Measurements from ENCODE around the gene ARHGAP33.

ARHGAP33 gene

GRCh38 chr19:35745328-35746086 lies 29.9 kb upstream of the ARHGAP33 start, which contains the start of the genes PSENEN and U2AF1L4:
TSS of gene PSENEN (plus strand) at chr19:35745651. CDS start at chr19:35745931, 280 bp downstream.
TSS of gene U2AF1L4 (minus strand) at chr19:35745418. CDS start at chr19:35745391, 27 bp downstream.
- DNase-seq, result peak; percentile 97
- Mint-ChIP-seq H3K27ac (peak within 1 kb of the TSS; percentile 99), H3K4me1 (peaks cover 73% of the 10 kb centered on the region), H3K27me3 (no peaks in the 10 kb centered on the region), H3K4me3 (peak within 1 kb of the TSS; percentile 100), H3K36me3 (peaks cover 25% of the 10 kb centered on the region), H3K9me3 (no peaks in the 10 kb centered on the region)
- CTCF ChIA-PET, result interaction anchor here (1.2 to 1.7 kb wide), 3 partner anchors 27 to 51 kb away, joined by 3 to 7 read pairs (median 4); no protein-coding TSS in a partner anchor

DNA sequence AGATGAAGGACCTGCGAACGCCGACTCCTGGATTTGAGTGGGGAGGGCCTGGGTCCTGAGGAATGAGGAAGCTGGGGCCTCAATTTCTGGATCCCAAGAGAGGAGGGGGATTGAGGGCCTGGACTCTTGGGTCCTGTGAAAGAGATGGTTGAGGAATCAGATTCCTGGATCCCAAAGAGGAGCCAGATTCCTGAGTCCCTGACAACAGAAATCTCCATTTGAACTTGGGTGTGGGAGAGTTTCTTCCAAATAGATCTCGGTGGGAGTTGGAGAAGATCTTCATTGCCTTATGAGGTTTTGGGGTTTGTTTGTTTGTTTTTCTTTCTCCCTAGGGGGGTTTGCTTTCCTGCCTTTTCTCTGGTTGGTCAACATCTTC lies 29.3 kb upstream of the ARHGAP33 start:
- peaks cover 68% of the 10 kb centered on the region for H3K4me1 Mint-ChIP-seq
- H3K27ac Mint-ChIP-seq, result peak overlapping the region; percentile 99
- DNase-seq, result no peak
- CTCF ChIA-PET, result interaction anchor here (1.2 kb wide), 1 partner anchor 51 kb away, joined by 4 read pairs; no protein-coding TSS in a partner anchor
- peaks cover 25% of the 10 kb centered on the region for H3K36me3 Mint-ChIP-seq
- H3K4me3 Mint-ChIP-seq, result peak overlapping the region; percentile 100
- no peaks in the 10 kb centered on the region for H3K9me3 Mint-ChIP-seq
- no peaks in the 10 kb centered on the region for H3K27me3 Mint-ChIP-seq

- H3K9me3 Mint-ChIP-seq, result no peaks in the 10 kb centered on the region
- peak overlapping the region; percentile 99 for H3K27ac Mint-ChIP-seq
- CTCF ChIA-PET, result interaction anchor here (1.2 kb wide), 1 partner anchor 52 kb away, joined by 4 read pairs; no protein-coding TSS in a partner anchor
- no peaks in the 10 kb centered on the region for H3K27me3 Mint-ChIP-seq
- no peak for DNase-seq
- H3K4me1 Mint-ChIP-seq, result peaks cover 68% of the 10 kb centered on the region
- H3K4me3 Mint-ChIP-seq, result peak overlapping the region; percentile 100
- peaks cover 25% of the 10 kb centered on the region for H3K36me3 Mint-ChIP-seq
Observed at GRCh38 chr19:35746531-35746930, 28.8 kb upstream of the ARHGAP33 start.

DNA sequence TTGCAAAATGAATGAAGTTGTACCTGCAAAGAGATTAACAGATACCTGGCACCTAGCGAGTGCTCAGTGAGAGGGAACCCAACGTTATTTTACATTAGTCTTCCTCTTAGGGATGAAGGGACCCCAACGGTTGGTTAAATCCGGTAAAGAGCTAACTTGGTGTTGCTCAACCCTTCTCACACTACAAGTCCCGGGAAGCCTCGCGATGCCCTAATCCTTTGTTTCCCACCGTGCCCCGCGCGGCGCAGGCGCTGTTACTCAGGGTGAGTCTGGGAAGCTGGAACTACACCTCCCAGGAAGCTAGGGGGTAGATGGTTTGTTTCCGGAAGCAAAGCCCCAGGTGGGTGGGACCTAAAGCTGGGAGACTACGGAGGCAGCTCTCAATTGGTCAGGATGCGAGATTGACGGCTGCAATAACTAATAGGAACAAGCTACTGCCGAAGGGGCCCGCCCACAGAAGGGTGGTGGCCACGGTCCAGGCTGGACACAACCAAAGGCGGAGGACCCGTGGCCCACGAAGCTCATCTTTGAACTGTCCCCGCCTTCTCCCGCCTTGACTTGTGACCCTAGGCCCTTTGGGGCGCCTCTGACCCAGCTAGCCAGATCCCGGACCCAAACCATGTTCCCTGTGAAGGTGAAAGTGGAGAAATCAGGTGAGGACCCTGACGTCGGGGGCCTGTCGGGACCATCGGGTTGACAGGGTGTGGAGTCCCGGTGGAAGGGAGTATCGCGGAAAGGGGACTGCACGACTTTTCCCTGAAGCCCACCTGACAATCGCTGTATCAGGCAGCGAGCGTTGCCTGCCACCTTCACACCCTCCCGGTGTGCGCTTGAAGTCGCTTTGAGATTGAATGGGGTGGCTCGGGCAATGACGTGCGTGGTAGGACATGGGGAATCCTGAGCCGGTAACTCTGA lies 27.0 kb upstream of the ARHGAP33 start, which contains the start of gene LIN37:
TSS of gene LIN37 (plus strand) at position 471 of the 915 bp plus-strand sequence. CDS start at position 620, 149 bp downstream.
- CTCF ChIA-PET, result interaction anchor here (0.6 to 1.4 kb wide), 5 partner anchors 11 to 160 kb away, joined by 3 to 8 read pairs (median 5); no protein-coding TSS in a partner anchor
- peaks cover 54% of the 10 kb centered on the region for H3K4me1 Mint-ChIP-seq
- peak within 1 kb of the TSS; percentile 95 for H3K4me3 Mint-ChIP-seq
- peak; percentile 99 for DNase-seq
- H3K36me3 Mint-ChIP-seq, result peaks cover 21% of the 10 kb centered on the region
- H3K27me3 Mint-ChIP-seq, result no peaks in the 10 kb centered on the region
- peak within 1 kb of the TSS; percentile 95 for H3K27ac Mint-ChIP-seq
- no peaks in the 10 kb centered on the region for H3K9me3 Mint-ChIP-seq

- H3K36me3 Mint-ChIP-seq, result peaks cover 21% of the 10 kb centered on the region
- CTCF ChIA-PET, result interaction anchor here (1.0 kb wide), 1 partner anchor 15 kb away, joined by 3 read pairs; no protein-coding TSS in a partner anchor
Observed at GRCh38 chr19:35750167-35750566, 25.2 kb upstream of the ARHGAP33 start.

GRCh38 chr19:35751839-35752745 lies 23.3 kb upstream of the ARHGAP33 start:
- Mint-ChIP-seq H3K36me3 (peaks cover 16% of the 10 kb centered on the region), H3K9me3 (no peaks in the 10 kb centered on the region), H3K27ac (no peak overlapping the region), H3K4me1 (peaks cover 42% of the 10 kb centered on the region), H3K27me3 (peaks cover 6% of the 10 kb centered on the region), H3K4me3 (no peak overlapping the region)
- no peak for DNase-seq
- CTCF ChIA-PET, result interaction anchor here (1.0 to 1.3 kb wide), 2 partner anchors 14 to 180 kb away, joined by 3 read pairs; no protein-coding TSS in a partner anchor

More at GRCh38 chr19:35750167-35750566, 25.2 kb upstream of the ARHGAP33 start:
- no peak for DNase-seq
- H3K4me3 Mint-ChIP-seq, result peak overlapping the region; percentile 54
- peaks cover 46% of the 10 kb centered on the region for H3K4me1 Mint-ChIP-seq
- no peak overlapping the region for H3K27ac Mint-ChIP-seq
- no peaks in the 10 kb centered on the region for H3K27me3 Mint-ChIP-seq
- H3K9me3 Mint-ChIP-seq, result no peaks in the 10 kb centered on the region

DNA sequence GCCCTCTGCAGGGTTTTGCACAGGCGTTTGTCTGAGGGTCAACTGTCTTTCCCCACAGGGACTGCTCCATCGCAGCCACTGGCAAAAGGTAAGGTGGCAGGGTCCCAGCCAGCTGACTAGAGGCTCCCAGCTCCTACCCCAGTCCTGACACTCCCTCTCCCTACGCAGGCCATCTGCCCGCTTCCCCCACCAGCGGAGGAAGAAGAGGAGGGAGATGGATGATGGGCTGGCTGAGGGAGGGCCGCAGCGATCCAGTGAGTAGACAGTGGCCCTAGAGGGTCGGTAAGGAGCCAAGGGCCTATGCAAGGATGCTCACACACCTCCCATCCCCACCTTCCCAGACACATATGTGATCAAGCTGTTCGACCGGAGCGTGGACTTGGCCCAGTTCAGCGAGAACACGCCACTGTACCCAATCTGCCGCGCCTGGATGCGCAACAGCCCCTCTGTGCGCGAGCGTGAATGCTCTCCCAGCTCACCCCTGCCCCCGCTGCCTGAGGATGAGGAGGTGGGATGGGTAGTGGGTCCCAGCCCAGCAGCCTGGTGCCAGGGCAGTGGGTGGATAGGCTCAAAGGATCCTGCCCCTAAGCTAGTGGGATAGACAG lies 22.5 kb upstream of the ARHGAP33 start:
- CTCF ChIA-PET, result interaction anchor here (1.3 kb wide), 1 partner anchor 13 kb away, joined by 3 read pairs; no protein-coding TSS in a partner anchor
- Mint-ChIP-seq H3K36me3 (peaks cover 15% of the 10 kb centered on the region), H3K27me3 (peaks cover 11% of the 10 kb centered on the region), H3K4me1 (peaks cover 41% of the 10 kb centered on the region), H3K4me3 (no peak overlapping the region), H3K9me3 (no peaks in the 10 kb centered on the region), H3K27ac (no peak overlapping the region)
- no peak for DNase-seq

- Mint-ChIP-seq H3K9me3 (no peaks in the 10 kb centered on the region), H3K27ac (no peak overlapping the region), H3K4me3 (no peak overlapping the region), H3K36me3 (peaks cover 17% of the 10 kb centered on the region), H3K4me1 (peaks cover 39% of the 10 kb centered on the region), H3K27me3 (peaks cover 13% of the 10 kb centered on the region)
- CTCF ChIA-PET, result no interaction called here
- DNase-seq, result no peak
Observed at GRCh38 chr19:35753634-35754369, 21.6 kb upstream of the ARHGAP33 start.

DNA sequence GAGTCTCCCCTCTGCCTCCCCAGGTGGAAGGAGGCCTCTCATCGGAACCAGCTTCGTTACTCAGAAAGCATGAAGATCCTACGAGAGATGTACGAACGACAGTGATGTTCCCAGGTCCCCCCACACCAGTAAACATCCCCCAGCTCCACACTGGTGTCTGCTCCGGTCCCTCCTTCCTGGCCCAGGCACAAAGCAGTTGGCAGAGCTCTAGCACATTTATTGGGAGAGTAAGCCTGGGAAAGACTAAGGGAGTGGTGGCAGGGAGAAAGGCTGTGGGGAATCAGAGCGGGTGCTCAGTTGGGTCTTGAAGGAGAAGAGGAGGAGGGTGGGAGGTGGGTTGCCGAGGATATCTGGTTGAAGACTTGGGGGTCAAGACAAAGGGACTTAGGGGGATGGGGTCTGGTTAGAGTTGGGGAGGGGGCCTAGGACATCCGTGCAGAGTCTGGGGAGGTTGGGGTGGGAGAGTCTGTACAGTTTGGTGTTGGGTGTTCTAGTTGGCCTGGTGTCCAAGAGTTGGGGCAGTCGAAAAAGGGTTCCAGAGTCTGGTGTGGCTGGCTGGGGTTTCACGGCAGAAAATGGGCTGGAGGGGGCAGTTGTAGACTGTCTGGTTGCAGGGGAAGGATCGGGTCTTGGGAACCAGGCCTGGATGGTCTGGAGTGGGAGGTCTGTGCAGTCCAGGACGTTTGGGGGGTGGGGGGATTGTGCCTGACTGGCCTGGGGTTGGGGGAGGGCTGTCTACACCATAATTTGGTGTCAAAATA lies 20.8 kb upstream of the ARHGAP33 start:
- Mint-ChIP-seq H3K4me3 (peak overlapping the region; percentile 32), H3K27ac (no peak overlapping the region)
- DNase-seq, result no peak

GRCh38 chr19:35755131-35755549 lies 20.2 kb upstream of the ARHGAP33 start:
- DNase-seq, result no peak
- peak overlapping the region; percentile 32 for H3K4me3 Mint-ChIP-seq
- peaks cover 13% of the 10 kb centered on the region for H3K27me3 Mint-ChIP-seq
- H3K36me3 Mint-ChIP-seq, result peaks cover 22% of the 10 kb centered on the region
- no peaks in the 10 kb centered on the region for H3K9me3 Mint-ChIP-seq
- CTCF ChIA-PET, result no interaction called here
- no peak overlapping the region for H3K27ac Mint-ChIP-seq
- peaks cover 42% of the 10 kb centered on the region for H3K4me1 Mint-ChIP-seq

More for the DNA sequence above, 20.8 kb upstream of the ARHGAP33 start:
- CTCF ChIA-PET, result no interaction called here
- Mint-ChIP-seq H3K36me3 (peaks cover 18% of the 10 kb centered on the region), H3K9me3 (no peaks in the 10 kb centered on the region), H3K27me3 (peaks cover 13% of the 10 kb centered on the region), H3K4me1 (peaks cover 42% of the 10 kb centered on the region)

- peak overlapping the region; percentile 77 for H3K27ac Mint-ChIP-seq
- CTCF ChIA-PET, result no interaction called here
- H3K4me1 Mint-ChIP-seq, result peaks cover 44% of the 10 kb centered on the region
- H3K27me3 Mint-ChIP-seq, result peaks cover 13% of the 10 kb centered on the region
- DNase-seq, result peak; percentile 62
- no peaks in the 10 kb centered on the region for H3K9me3 Mint-ChIP-seq
- peak overlapping the region; percentile 44 for H3K4me3 Mint-ChIP-seq
- peaks cover 25% of the 10 kb centered on the region for H3K36me3 Mint-ChIP-seq
Observed at GRCh38 chr19:35755550-35756376, 19.6 kb upstream of the ARHGAP33 start.
